ACC112 (cell line): Measurements from ENCODE around the gene CCER1.

Experiments
- H2AFZ ChIP-seq: fragments of 200-600 bp; sonication (generic); one replicate; pipeline ENCODE4 v1.6.0; 2017; ENCODE audit warnings: antibody characterized with exemption, low read length; ENCODE audit not compliant: unreplicated experiment
- H3K27ac ChIP-seq: fragments of 200-600 bp; sonication (generic); 2 replicates; pipeline ENCODE4 v1.5.1; 2014; ENCODE audit warnings: low read depth, mild to moderate bottlenecking, antibody characterized with exemption, low read length, moderate library complexity
- H3K27me3 ChIP-seq: fragments of 200-600 bp; sonication (generic); 2 replicates; pipeline ENCODE4 v1.6.1; 2014; ENCODE audit warnings: mild to moderate bottlenecking, antibody characterized with exemption, low read length, moderate library complexity, mixed read lengths; ENCODE audit not compliant: insufficient read depth
- H3K36me3 ChIP-seq: fragments of 200-600 bp; sonication (generic); 2 replicates; pipeline ENCODE4 v1.6.1; 2016; ENCODE audit warnings: mild to moderate bottlenecking, antibody characterized with exemption, low read length, moderate library complexity, mixed read lengths; ENCODE audit not compliant: insufficient read depth
- H3K4me1 ChIP-seq: fragments of 200-600 bp; sonication (generic); one replicate; pipeline ENCODE4 v1.6.1; 2016; ENCODE audit warnings: low read length, mixed read lengths; ENCODE audit not compliant: insufficient read depth, unreplicated experiment, control insufficient read depth
- H3K4me3 ChIP-seq: fragments of 200-600 bp; sonication (generic); 2 replicates; pipeline ENCODE4 v1.5.1; 2014; ENCODE audit warnings: mild to moderate bottlenecking, low read depth, low read length
- H3K79me2 ChIP-seq: fragments of 200-600 bp; sonication (generic); one replicate; pipeline ENCODE4 v1.6.0; 2016; ENCODE audit warnings: low read length; ENCODE audit not compliant: control insufficient read depth, unreplicated experiment, insufficient read depth

Gene CCER1

GRCh38 chr12:90969851-90970250 is 14.9 kb upstream of the CCER1 start:
- peaks cover 22% of the 10 kb centered on the region for H3K4me1 ChIP-seq
- H3K27me3 ChIP-seq, result no peaks in the 10 kb centered on the region
- no peak overlapping the region for H2AFZ ChIP-seq
- H3K79me2 ChIP-seq, result no peaks in the 10 kb centered on the region
- H3K36me3 ChIP-seq, result no peaks in the 10 kb centered on the region
- no peak overlapping the region for H3K27ac ChIP-seq
- H3K4me3 ChIP-seq, result no peak overlapping the region

DNA sequence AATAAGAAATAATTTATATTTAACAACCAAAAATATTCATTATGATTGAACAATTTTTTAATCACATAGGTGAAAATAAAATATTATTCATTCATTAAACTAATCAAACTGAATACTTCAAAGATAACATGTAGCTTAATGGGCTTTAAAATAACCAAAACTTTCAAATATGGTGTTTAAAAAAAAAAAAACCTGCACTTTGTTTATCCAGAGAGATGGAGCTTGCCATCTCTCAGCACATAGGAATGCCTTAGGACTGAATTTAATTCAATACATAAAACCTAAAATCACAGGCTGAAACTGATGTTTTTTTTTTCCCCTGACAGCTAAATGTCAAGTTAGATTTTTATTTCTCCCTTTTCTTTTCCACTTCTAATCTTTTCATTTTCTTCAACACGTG is 14.4 kb upstream of the CCER1 start:
- no peak overlapping the region for H3K4me3 ChIP-seq
- H3K4me1 ChIP-seq, result peaks cover 17% of the 10 kb centered on the region
- H3K27me3 ChIP-seq, result no peaks in the 10 kb centered on the region
- H3K27ac ChIP-seq, result no peak overlapping the region
- no peaks in the 10 kb centered on the region for H3K36me3 ChIP-seq
- H2AFZ ChIP-seq, result no peak overlapping the region
- H3K79me2 ChIP-seq, result no peaks in the 10 kb centered on the region

- no peak overlapping the region for H3K27ac ChIP-seq
- H3K79me2 ChIP-seq, result no peaks in the 10 kb centered on the region
- no peaks in the 10 kb centered on the region for H3K27me3 ChIP-seq
- no peak overlapping the region for H2AFZ ChIP-seq
- H3K4me1 ChIP-seq, result peaks cover 3% of the 10 kb centered on the region
- no peak overlapping the region for H3K4me3 ChIP-seq
- H3K36me3 ChIP-seq, result no peaks in the 10 kb centered on the region
These were observed 10.2 kb upstream of the CCER1 start for GRCh38 chr12:90965204-90965603.

GRCh38 chr12:90964616-90965015 is 9.6 kb upstream of the CCER1 start:
- Histone ChIP-seq H3K4me3 (no peak overlapping the region), H3K27me3 (no peaks in the 10 kb centered on the region), H3K79me2 (no peaks in the 10 kb centered on the region), H3K36me3 (no peaks in the 10 kb centered on the region), H3K27ac (no peak overlapping the region), H2AFZ (no peak overlapping the region), H3K4me1 (no peaks in the 10 kb centered on the region)

DNA sequence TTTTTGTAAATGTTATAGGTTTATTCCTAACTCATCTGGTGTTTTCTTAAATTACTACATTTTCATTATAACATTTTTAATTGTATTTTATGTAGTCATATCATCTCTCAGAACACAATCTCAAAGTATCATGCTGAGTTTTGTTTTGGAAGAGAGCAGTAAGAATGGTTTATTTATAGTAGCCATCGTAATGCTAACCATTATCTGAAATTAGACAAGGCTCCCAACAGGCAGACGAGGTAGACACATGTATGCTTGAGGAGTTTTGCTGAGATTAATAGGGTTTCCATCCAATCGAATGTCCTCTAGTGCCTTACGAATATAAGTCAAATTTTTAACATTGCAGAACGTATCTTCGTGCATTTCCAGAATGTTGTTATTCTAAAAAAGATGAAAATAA is 9.0 kb upstream of the CCER1 start:
- H3K79me2 ChIP-seq, result no peaks in the 10 kb centered on the region
- no peak overlapping the region for H3K4me3 ChIP-seq
- H3K4me1 ChIP-seq, result no peaks in the 10 kb centered on the region
- no peaks in the 10 kb centered on the region for H3K36me3 ChIP-seq
- no peak overlapping the region for H2AFZ ChIP-seq
- no peak overlapping the region for H3K27ac ChIP-seq
- no peaks in the 10 kb centered on the region for H3K27me3 ChIP-seq

DNA sequence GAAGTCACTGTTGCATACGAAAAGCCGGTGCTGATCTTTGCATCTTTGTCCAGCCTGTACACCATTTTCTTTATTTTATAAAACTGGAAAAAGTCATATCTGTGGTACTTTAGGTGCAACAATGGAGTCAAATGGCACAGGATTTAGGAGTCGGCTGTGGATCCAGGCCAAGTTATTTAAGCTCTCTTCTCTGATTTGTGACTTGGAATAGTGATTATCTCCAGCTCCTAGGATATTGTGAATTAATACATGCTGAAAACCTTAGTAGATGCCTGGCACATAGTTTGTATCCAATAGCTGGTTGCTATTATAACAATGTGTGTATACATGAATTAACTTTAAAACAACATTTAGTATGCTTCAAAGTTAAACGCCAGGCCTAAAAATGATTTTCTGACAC is 6.2 kb upstream of the CCER1 start:
- Histone ChIP-seq H3K36me3 (no peaks in the 10 kb centered on the region), H3K27me3 (no peaks in the 10 kb centered on the region), H3K79me2 (no peaks in the 10 kb centered on the region), H3K4me3 (no peak overlapping the region), H3K4me1 (no peaks in the 10 kb centered on the region), H2AFZ (no peak overlapping the region), H3K27ac (no peak overlapping the region)

- no peaks in the 10 kb centered on the region for H3K27me3 ChIP-seq
- no peaks in the 10 kb centered on the region for H3K79me2 ChIP-seq
- H2AFZ ChIP-seq, result no peak overlapping the region
- H3K27ac ChIP-seq, result no peak overlapping the region
- H3K4me3 ChIP-seq, result no peak overlapping the region
- H3K4me1 ChIP-seq, result no peaks in the 10 kb centered on the region
- no peaks in the 10 kb centered on the region for H3K36me3 ChIP-seq
These were observed 4.7 kb upstream of the CCER1 start for GRCh38 chr12:90959538-90960139.

DNA sequence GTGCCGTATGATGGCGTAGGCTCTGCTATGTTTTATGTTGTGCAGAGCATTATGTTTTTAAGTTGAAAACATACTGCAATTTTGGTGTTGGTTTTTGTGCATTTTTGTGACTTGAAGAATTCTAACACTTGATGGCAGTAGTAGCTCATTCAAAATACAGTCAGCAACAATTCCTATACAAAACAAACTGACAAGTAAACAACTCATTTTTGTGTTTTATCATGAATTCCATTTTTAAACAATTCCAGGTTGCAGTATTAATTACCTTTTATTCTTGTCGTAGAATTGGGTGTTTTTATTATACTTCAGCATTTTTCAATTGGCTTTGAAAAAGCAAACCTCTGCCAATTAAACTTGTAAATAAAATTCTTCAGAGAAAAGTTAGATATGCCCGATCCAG is 4.1 kb upstream of the CCER1 start:
- Histone ChIP-seq H3K27ac (no peak overlapping the region), H3K27me3 (no peaks in the 10 kb centered on the region), H3K36me3 (no peaks in the 10 kb centered on the region), H3K4me3 (no peak overlapping the region), H3K79me2 (no peaks in the 10 kb centered on the region), H2AFZ (no peak overlapping the region), H3K4me1 (no peaks in the 10 kb centered on the region)

DNA sequence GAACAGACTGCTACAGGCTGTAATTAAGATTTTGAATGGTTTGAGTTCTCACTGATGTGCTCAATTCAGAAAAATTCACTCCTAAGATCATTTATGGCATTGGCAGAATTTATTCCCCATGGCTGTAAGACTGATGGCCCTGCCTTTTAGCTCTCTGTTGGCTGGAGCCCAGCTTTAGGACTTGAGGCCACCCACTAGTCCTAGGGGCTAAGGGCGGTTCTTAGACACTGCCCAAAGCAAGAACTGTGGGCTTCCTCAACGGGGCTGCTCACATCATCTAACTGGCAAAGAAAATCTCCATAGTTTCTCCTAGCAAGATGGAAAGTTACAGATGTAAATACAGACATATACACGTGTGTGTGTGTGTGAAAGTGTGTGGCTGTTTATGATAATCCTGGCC is 3.4 kb upstream of the CCER1 start:
- H3K79me2 ChIP-seq, result no peaks in the 10 kb centered on the region
- no peak overlapping the region for H3K27ac ChIP-seq
- H3K4me3 ChIP-seq, result no peak overlapping the region
- H3K4me1 ChIP-seq, result no peaks in the 10 kb centered on the region
- H3K27me3 ChIP-seq, result no peaks in the 10 kb centered on the region
- H3K36me3 ChIP-seq, result no peaks in the 10 kb centered on the region
- H2AFZ ChIP-seq, result peak overlapping the region; percentile 39

- H3K27me3 ChIP-seq, result no peaks in the 10 kb centered on the region
- no peak overlapping the region for H2AFZ ChIP-seq
- H3K4me3 ChIP-seq, result no peak overlapping the region
- no peaks in the 10 kb centered on the region for H3K36me3 ChIP-seq
- no peak overlapping the region for H3K27ac ChIP-seq
- no peaks in the 10 kb centered on the region for H3K4me1 ChIP-seq
- H3K79me2 ChIP-seq, result no peaks in the 10 kb centered on the region
These were observed 548 bp downstream of the CCER1 start for GRCh38 chr12:90954428-90954827.

DNA sequence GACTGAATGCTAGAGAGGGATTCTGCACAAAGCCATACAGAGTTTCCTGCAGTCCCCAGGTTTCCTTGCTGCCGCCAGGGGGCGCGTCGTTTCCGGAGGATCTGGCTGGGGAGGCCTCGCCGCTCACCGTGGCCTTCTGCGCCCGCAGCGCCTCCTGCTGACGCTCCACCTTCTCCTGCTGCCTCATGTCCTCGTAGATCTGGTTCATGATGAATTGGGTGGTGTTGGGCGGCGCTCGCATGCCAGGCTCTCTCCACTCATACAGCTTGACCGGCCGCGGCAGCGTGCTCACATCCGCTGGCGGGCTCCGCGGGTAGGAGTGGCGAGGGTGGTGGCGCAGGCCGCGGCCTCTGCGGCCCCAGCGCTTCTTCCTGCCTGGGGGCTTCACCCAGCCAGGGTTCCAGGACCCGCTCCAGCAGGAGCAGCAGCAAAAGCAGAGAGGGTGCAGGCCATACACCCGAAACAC is 987 bp downstream of the CCER1 start:
- Histone ChIP-seq H3K4me1 (no peaks in the 10 kb centered on the region), H3K36me3 (no peaks in the 10 kb centered on the region), H3K79me2 (no peaks in the 10 kb centered on the region), H3K27ac (no peak overlapping the region), H3K4me3 (no peak overlapping the region), H2AFZ (no peak overlapping the region), H3K27me3 (no peaks in the 10 kb centered on the region)
